ENCODE data around the gene RPL3. TPM values are rescaled to one million over a fixed set of nuclear protein-coding genes. Genes with fewer than 3 reads are reported as not detected.
A peak's percentile ranks its signal among the peaks of the same experiment; 100 is the strongest.
"Not testable (repeated sequence)": the region's sequence is repeated elsewhere in the genome, so short reads cannot be mapped to it uniquely, and the experiment has no call there.

The RPL3 gene
- total RNA-seq, 1 donor from 2014 or later, result 3,143 TPM

DNA sequence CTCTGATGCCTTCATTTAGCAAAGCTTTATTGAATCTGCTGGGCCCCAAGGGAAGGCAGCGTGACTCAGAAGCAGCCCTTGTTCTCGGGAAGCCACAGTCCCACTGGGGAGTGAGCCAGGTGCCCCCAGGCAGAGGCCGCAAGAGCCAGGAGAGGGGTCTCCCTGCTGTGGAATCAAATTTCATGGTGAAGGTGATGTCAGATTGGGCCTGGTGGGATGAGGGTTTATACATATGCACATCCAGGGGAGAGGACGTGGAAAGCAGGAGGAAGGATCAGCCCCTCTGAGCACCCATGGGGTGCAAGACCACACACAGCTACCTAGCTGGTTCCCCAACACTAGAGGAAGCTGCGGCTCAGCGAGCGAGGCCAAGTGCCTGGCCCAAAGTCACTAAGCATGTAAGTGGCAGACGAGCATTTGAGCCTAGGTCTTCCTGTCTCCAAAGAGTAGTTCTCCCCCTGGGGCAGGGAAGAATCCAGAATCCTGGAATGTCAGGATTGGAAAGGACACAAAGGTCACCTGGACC is 32.3 kb upstream of the RPL3 start:
- DNase-seq, result no peak

DNA sequence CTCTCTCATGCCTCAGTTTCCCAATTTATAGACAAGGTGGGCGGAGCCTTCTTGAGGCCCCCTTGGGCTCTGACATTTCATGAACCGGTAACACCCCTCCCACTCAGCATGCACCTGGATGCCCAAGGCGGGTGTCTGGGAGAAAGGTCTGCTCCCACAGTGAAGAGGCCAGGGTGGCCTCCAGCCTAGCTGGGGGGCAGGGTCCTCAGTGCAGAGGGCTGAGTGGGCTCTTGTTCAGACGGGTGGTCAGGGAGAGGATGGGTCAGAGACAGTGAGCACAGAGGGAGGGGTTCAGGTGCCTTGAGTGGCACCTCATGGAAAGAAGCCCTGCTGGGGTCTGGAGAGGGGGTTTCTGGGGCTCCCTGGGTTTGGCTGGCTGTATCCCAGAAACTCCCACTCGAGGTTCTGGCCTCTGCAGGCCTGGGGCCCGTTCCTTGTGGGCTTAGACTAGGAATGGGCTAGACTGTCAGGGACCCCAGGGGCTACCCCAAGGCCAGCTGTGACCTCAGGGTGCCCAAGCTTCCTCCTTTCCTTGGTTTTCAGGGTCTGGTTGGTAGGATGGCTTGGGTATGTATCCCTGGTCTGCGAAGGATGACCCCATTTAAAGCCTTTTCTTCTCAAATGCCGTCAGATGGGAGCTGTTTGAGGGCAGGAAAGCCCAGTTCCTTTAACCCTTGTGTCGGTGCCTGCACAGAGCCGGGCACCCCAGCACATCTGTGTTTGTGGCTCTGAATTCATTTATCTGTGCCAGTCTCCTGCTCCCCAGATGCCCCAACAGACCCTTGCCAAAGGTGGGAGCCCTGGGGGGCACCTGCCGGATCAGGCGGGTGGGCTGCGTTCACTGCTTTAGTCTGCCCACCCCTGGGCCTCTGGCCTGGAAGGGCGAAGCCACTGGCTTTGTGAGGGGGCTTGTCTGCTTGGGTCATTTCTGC is 31.6 kb upstream of the RPL3 start:
- no peak for DNase-seq

DNA sequence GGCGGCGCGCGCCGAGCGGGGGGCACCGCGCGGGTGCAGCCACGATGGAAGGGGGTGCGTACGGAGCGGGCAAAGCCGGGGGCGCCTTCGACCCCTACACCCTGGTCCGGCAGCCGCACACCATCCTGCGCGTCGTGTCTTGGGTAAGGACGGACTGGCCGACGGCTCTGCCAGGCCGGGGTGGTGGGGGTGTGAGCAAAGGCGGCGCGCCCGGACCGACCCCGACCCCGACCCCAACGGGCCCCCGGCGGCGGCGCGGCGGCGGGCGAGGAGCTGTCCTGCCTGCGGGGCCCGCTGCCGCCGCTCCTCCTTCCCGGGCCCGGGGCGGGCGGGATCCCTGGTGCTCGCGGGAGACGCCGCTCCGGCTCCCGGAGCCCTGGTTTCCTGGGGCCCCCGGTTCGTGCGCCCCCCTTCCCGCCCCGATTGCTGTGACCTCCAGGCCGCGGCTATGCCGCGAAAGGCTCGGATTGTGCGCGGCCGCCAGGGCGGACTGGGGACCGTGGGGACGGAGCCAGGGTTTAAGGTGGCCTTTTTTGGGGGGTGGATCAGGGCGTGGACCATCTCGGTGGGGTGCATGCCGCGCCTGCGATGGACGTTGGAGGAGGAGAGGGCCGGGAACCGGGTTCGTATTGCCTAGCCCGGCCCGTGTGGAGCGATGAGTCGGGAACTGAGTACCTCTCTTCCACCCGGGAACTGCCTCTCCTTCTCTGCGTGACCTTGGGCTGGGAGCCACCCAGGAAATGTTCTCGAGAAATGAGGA is 30.7 kb upstream of the RPL3 start, which contains the start of gene SYNGR1:
SYNGR1 (plus strand) TSS at position 25 of the 760 bp plus-strand sequence; CDS start at position 45, 20 bp downstream.
- no peak for DNase-seq

- DNase-seq, result peak; percentile 25
Observed at GRCh38 chr22:39349506-39349966, 30.1 kb upstream of the RPL3 start.

DNA sequence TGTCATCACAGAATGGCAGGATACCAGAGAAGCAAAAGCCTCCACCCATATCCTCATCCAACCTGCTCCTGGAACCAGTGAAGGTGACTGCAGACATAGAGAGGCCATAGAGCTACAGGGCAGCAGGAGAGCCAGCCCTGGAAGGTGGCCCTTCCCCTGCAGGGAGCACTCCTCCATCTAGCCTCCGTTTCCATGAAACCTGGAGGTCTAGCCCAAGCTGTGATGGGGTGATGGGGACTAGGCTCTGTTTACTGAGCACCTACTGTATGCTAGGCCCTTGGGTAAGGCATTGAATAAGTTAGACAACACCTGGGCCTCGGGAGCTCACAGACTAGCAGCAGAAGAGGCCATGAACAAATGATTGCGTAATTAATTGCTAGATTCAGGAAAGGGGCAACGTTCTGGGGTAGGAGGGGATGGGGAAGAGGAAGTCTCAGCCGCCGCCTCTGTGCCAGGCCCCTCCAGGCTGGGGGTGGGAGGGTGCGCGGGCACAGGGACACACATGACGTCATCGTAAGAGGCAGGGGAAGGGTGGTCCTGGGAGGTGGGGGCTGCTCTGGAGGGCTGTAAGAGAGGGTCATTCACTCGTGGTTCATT is 29.6 kb upstream of the RPL3 start:
- no peak for DNase-seq

DNA sequence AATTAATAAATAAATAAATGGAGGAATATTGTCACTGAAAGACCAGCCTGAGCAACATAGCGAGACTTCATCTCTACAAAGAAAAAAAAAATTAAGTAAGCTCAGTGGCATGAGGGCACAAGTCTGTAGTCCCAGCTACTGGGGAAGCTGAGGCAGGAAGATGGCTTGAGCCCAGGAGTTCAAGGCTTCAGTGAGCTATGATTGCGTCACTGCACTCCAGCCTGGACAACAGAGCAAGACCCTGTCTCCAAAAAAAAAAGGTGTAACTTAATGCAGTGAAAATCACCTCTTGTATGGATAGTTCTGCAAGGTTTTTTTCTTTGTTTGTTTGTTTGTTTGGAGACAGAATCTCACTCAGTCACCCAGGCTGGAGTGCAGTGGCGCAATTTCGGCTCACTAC is 25.8 kb upstream of the RPL3 start:
- DNase-seq, result no peak

DNA sequence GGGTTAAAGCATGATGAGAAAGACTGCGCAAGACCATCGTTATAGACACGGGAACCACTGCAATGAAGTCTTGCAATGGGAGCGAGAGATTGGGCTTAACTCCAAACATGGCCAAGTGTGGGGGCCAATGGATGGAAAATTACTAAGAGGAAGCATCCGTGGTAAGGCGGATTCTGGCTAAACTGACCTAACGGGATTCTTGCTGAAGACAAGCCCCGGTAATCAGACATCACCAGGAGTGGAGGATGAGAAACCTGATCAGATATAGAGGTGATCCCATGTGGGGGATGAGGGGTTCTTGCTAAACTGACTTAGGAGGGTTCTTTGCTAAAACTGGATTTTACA is 24.6 kb upstream of the RPL3 start:
- DNase-seq, result no peak

GRCh38 chr22:39343259-39344045 is 24.0 kb upstream of the RPL3 start:
- peak; percentile 72 for DNase-seq

DNA sequence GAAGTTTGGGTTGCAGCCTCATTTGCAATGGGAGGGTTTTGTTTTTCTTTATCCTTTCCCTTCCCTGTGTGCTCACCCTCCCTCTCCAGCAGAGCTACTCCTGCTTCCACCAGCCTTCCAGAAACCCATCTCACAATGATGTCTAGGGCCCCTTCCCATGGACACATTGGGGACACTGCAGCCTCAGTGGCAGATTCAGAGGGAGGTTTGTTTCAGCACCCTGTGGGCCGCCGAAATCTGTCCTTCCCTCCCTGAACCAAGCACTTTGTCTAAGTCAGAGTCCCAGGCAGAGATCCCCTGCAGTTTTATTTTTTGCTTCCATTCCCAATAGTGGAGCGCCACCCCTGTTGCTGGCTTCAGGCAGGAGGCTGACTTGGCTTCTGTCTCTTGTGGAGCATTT is 21.8 kb upstream of the RPL3 start:
- no peak for DNase-seq

GRCh38 chr22:39339775-39340174 is 20.4 kb upstream of the RPL3 start:
- not testable (repeated sequence) for DNase-seq

GRCh38 chr22:39336411-39336810 is 17.0 kb upstream of the RPL3 start:
- DNase-seq, result no peak

GRCh38 chr22:39332441-39333064 is 13.1 kb upstream of the RPL3 start:
- DNase-seq, result peak; percentile 69

GRCh38 chr22:39330553-39330952 is 11.1 kb upstream of the RPL3 start:
- not testable (repeated sequence) for DNase-seq

DNA sequence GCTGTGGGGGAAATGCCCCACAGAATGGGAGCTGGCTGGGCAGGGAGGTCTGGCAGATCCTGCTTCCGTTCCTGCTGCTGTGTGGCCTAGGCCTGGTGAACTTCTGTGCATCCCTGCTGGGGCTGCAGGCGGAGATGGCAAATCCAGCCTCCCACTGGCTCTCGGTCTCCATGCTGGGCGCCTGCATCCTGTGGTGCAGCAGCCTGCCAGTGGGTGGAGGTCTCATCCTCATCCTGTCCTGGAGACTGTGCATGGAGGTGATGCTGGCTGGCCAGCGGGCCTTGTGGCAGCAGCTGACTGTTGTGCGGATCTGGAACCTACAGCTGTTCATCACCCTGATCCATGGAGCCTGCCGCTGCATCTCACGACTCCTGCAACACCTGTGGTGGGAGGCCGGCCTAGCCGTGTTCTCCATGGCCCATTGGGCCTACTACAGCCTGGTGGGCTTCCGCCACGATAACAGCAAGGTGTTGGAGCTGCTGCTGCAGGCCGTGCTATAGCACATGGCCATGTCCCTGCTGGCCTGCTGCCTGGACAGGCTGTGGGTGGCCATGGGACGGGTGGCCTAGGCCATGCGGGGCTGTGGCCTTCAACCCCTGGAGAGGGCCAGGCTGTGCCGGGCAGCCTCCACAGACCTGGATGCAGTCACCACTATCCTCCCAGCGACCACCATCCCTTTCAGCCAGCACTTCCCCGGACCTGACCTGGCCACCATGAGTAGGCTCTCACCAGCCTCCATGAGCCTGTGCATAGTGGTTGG is 8.8 kb upstream of the RPL3 start:
- no peak for DNase-seq

- no peak for DNase-seq
Observed at GRCh38 chr22:39325392-39325932, 6.0 kb upstream of the RPL3 start.

- DNase-seq, result not testable (repeated sequence)
Observed at GRCh38 chr22:39320616-39321029, 1.2 kb upstream of the RPL3 start.

GRCh38 chr22:39318507-39319283 is 728 bp downstream of the RPL3 start:
- peak; percentile 56 for DNase-seq

DNA sequence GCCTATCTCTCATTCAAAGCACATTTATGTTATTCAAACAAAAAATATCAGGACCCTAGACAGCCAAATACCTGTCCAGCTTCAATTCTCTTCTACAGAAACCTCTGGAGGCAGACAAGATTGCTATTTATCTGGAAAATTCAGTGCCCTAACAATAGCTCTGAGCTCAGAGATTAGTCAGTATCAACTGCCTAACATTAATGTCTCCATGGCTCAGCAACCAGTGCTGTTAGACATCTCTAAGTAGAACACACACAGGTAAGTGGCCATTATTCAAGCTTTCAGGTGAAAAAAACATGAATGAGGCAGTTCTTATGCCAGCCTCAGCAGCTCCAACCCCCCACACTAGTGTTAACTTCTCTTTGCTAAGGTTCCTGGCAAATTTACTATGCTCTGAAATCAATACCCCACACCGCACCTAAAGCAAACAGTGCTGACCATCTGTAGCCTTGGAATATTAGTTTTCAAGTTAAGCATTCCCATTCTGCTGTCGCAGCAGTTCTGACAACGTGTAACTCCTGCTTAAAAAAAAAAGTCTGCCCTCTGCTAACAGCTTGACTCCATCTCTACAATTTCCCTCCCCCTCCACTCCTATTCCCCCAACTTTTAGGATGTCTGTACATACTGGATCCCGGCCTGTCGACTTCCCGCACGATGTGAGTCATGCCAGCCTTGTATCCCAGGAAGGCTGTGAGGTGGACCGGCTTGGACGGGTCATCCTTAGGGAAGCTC is 1.5 kb downstream of the RPL3 start:
- DNase-seq, result peak; percentile 55
